A673 (cell line): ENCODE results near the gene ZMYND11.

ENCODE experiments used
- CTCF ChIP-seq: fragments of 300-800, 200-600 bp; sonication (generic); conservative IDR thresholded peaks from 2 replicates; pipeline ENCODE4 v1.5.1; 2017; ENCODE audit warnings: low read depth, mild to moderate bottlenecking, antibody characterized with exemption, low read length, moderate library complexity, mixed read lengths
- EZH2 ChIP-seq: fragments of 200-600 bp; sonication (generic); IDR thresholded peaks from 2 replicates; pipeline ENCODE4 v1.6.1; 2017; ENCODE audit warnings: borderline replicate concordance, low read depth, mild to moderate bottlenecking, mixed read lengths, antibody characterized with exemption, low read length; ENCODE audit not compliant: poor library complexity, severe bottlenecking

GRCh38 chr10:299969-300368, 164.7 kb downstream of the ZMYND11 start:
- TF ChIP-seq EZH2 (no peak), CTCF (no peak)
